Measurements from ENCODE around the gene SLC2A4RG.
"Not testable (repeated sequence)": the region's sequence is repeated elsewhere in the genome, so short reads cannot be mapped to it uniquely, and the experiment has no call there.

The SLC2A4RG gene

DNA sequence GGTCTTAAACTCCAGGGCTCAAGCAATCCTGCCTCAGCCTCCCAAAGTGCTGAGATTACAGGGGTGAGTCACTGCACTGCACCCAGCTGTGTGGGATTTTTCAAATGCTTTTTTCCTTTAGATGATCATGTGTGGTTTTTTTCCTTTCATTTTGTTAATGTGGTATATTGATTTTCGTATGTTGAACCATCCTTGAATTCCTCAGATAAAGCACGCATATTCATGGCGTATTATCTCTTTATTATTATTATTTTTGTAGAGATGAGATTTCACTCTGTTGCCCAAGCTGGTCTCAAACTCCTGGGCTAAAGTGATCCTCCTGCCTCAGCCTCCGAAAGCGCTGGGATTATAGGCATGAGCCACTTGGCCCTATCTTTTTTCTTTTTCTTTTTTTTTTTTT is 24.7 kb upstream of the SLC2A4RG start:
- DNase-seq: no peak

GRCh38 chr20:63718996-63719395 is 20.6 kb upstream of the SLC2A4RG start:
- no peak for DNase-seq

DNA sequence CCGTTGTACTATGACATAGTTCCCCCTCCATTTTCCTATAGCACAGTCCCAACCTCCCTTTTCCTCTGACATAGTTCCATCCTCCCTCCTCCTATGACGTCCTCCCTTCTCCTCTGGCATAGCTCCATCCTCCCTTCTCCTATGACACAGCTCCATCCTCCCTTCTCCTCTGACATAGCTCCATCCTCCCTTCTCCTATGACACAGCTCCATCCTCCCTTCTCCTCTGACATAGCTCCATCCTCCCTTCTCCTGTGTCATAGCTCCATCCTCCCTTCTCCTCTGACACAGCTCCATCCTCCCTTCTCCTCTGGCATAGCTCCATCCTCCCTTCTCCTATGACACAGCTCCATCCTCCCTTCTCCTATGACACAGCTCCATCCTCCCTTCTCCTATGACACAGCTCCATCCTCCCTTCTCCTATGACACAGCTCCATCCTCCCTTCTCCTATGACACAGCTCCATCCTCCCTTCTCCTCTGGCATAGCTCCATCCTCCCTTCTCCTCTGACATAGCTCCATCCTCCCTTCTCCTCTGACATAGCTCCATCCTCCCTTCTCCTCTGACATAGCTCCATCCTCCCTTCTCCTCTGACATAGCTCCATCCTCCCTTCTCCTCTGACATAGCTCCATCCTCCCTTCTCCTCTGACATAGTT is 16.5 kb upstream of the SLC2A4RG start:
- not testable (repeated sequence) for DNase-seq

- not testable (repeated sequence) for DNase-seq
These were observed 9.3 kb upstream of the SLC2A4RG start for GRCh38 chr20:63730189-63730733.

DNA sequence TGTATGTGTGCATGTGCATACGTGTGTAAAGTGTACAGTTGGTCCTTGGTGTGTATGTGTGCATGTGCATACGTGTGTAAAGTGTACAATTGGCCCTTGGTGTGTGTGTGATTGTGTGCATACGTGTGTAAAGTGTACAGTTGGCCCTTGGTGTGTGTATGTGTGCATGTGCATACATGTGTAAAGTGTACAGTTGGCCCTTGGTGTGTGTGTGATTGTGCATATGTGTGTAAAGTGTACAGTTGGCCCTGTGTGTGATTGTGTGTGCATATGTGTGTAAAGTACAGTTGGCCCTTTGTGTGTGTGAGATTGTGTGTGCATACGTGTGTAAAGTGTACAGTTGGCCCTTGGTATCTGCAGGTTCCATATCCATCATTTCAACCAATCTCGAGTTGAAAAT is 8.2 kb upstream of the SLC2A4RG start:
- no peak for DNase-seq

DNA sequence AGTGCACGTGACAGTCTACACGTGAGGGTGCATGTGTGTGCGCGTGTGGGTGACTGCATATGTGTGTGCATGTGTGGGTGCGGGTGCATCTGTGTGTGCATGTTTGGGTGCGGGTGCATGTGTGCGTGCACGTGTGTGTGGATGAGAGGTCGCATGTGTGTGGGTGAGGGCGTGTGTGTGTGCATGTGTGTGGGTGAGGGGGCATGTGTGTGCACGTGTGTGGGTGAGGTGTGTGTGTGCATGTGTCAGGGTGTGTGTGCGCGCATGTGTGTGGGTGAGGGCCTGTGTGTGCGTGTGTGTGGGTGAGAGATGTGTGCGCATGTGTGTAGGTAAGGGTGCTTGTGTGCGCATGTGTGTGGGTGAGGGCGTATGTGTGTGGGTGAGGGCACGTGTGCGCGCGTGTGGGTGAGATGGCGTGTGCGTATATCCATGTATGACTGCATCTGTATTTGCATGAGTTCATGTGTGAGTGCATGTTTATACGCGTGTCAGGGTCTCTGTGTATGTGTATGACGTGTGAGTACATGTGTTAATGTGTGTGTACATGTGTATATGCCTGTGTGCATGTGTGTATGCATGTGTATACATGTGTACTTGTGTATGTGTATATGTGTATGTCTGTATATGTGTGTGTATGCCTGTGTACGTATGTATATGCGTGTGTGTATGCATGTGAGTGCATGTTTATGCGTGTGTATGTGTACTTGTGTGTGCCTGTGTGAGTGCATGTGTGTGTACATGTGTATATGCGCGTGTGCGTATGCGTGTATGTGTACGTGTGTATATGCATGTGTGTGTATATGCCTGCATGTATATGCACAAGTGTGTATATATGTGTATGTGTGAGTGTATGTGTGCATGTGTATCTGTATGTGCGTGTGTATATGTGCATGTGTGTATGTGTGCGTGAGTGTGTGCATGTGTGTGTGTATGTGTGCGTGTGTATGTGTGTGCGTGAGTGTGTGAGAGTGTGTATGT is 7.2 kb upstream of the SLC2A4RG start:
- DNase-seq: no peak

GRCh38 chr20:63733117-63733516 is 6.5 kb upstream of the SLC2A4RG start:
- DNase-seq: no peak

DNA sequence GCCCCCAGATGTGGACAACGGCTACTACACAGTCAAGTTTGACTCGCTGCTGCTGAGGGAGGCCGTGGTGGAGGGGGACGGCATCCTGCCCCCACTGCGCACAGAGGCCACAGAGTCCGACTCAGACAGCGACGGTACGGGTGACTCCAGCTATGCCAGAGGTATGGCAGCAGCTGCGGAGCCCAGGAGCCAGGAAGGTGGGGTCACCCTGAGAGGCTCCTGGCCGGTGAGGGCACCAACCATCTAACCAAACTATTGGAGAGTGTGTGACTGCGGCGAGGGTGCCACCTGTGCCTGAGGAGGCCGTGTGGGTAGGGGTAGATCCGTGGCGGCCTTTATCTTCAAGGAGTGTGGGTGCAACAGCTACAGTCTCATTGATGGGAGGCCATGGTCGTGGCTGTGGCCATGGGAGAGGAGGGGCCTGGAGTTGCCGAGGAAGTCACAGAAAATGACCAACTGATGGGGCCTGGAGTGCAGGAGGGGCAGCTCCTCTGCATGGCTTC is 5.9 kb upstream of the SLC2A4RG start:
- no peak for DNase-seq

DNA sequence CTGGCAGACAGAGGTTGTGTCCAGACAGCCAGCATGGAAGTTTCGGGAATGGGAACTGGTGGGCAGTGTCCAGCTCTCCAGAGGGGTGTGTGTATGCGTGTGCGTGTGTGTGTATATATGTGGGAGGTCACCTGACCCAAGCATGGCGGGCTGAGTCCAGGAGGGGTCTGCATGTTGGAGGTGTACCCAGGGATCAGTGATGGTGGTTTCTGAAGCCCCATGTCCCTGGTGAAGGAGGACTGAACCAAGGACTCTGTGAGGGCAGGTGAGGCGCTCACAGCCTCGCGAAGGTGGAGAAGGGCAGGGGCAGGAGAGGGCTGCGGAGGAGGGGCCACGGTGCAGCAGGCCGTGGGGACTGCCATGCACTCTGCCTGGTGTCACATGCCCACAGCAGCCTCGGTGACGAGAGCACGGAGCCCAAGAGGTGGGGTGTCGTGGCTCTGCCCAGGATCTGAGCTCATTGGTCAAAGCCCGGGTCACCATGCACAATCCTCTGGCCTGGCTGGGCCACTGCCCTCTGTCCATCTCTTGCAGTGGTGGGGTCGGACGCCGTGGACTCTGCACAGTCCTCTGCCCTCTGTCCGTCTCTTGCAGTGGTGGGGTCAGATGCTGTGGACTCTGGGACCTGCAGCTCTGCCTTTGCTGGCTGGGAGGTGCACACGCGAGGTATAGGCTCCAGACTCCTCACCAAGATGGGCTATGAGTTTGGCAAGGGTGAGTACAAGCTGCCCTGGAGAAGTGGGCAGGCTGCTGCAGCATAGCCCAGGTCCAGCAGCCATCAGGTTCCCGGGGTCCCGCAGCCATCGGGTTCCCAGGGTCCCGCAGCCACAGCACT is 5.2 kb upstream of the SLC2A4RG start:
- no peak for DNase-seq

GRCh38 chr20:63734946-63735858 is 4.4 kb upstream of the SLC2A4RG start:
- DNase-seq: no peak

DNA sequence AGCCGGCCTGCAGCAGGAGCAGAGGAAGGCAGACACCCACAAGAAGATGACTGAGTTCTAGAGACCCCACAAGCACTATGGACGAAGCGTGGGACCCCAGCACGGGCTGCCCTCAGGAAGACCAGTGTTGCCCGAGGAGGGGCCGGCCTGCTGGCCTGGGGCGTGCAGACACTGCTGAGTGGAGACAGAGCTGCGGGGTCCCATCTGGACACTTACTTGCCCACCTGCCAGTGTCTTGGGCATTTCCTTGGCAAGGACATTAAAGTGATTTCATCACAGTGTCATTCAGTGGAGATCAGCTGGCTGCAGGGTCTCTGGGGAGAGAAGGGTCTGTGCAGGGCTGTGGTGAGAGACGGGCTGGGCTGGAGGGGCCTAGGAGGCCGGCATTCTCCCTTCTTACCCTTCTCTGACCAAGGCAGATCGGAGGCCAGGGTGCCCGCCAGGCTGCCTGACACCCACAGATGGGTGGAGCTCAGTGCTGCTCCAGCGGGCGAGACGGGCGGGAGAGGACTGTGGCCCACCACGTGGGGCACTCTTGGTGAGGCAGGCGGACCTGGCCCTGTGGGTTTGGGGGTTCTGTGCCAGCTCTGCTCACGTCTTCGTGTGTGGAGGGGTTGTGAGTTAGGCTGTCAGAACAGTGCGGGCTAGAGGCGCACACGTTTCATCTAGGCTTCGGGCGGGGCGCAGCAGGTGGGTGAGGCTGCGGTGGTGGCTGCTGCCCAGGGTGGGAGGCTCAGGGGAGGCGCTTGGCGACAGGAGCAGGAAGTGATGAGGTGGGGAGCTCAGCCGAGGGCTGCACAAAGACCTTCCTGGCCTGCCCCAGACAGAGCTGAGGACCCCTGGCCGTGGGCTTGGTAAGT is 3.5 kb upstream of the SLC2A4RG start, which contains the start of gene LIME1:
TSS of gene LIME1 (plus strand) at position 806 of the 860 bp plus-strand sequence. CDS start 886 bp downstream, outside the sequence.
- DNase-seq: no peak

GRCh38 chr20:63736893-63737694 is 2.5 kb upstream of the SLC2A4RG start:
- DNase-seq: peak; percentile 77

- no peak for DNase-seq
These were observed 2.0 kb upstream of the SLC2A4RG start for GRCh38 chr20:63737695-63737944.

- DNase-seq: peak; percentile 72
These were observed 1.5 kb upstream of the SLC2A4RG start for GRCh38 chr20:63737945-63738686.

DNA sequence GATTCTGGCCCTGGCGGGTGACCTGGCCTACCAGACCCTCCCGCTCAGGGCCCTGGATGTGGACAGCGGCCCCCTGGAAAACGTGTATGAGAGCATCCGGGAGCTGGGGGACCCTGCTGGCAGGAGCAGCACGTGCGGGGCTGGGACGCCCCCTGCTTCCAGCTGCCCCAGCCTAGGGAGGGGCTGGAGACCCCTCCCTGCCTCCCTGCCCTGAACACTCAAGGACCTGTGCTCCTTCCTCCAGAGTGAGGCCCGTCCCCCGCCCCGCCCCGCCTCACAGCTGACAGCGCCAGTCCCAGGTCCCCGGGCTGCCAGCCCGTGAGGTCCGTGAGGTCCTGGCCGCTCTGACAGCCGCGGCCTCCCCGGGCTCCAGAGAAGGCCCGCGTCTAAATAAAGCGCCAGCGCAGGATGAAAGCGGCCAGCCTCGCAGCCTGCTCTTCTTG is 868 bp upstream of the SLC2A4RG start:
- peak; percentile 88 for DNase-seq

DNA sequence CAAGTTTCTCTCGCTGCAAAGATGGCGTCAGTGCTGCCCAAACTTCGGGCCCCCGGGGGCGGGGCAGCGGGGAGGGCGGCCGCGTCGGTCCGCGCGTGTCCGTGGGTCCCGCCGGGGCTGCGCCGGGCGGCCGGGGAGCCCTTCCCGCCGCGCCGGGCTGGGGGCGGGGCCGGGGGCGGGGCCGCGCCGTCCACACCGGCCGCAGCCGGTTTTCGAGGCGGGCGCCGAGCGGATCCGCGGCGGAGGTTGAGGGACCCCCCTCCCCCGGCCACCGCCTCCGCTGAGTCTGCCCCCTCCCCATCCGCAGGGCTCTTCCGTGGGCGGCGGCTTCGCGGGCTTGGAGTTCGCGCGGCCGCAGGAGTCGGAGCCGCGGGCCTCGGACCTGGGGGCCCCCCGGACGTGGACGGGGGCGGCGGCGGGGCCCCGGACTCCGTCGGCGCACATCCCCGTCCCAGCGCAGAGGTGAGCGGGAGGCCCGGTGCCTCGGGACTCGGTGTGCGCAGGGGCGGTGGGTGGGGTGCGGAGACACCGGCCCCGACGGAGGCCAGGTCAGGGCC is 572 bp downstream of the SLC2A4RG start:
- peak; percentile 78 for DNase-seq

GRCh38 chr20:63740627-63741353 is 1.2 kb downstream of the SLC2A4RG start:
- peak; percentile 90 for DNase-seq

- DNase-seq: no peak
These were observed 1.7 kb downstream of the SLC2A4RG start for GRCh38 chr20:63741354-63741675.

All from DMS53 (cell line).